ENCODE measurements around the gene PVALEF. TPM values are rescaled to one million over a fixed set of nuclear protein-coding genes. Genes with fewer than 3 reads are reported as not detected.

Gene PVALEF
- total and polyA plus RNA-seq, 2 donors (not counting 3 experiments of a cell fraction or from before 2014, with no cell fraction given) = not detected

GRCh38 chr17:81128774-81129173 lies 36.5 kb upstream of the PVALEF start:
- H3K27me3 ChIP-seq (ENCODE audit: control insufficient read depth in 2 of 2, insufficient read depth in 2 of 2, low read length in 2 of 2) = no peaks in the 10 kb centered on the region
- H3K9ac ChIP-seq (replicated peaks; ENCODE audit: extremely low read depth, insufficient read depth, low read length) = no peak overlapping the region
- dilution Hi-C loops (cut with MboI; ENCODE audit: extremely low pct_ligation_motif_present, low sequenced_read_pairs) (no loop called here), intact Hi-C loops (cut with micrococcal nuclease) (no loop called here)
- H4K20me1 ChIP-seq (replicated peaks; ENCODE audit: control insufficient read depth, extremely low read depth, insufficient read depth, low read length) = no peaks in the 10 kb centered on the region
- H2AFZ ChIP-seq (ENCODE audit: low read depth, low read length) = no peak overlapping the region
- H3K4me1 ChIP-seq (ENCODE audit: control insufficient read depth, extremely low read depth, insufficient read depth, low read length) = no peaks in the 10 kb centered on the region
- no peak for TF ChIP-seq MYC (IDR thresholded peaks at IDR 0.05; ENCODE audit: low read depth, low read length)
- TF ChIP-seq EZH2 (IDR thresholded peaks at IDR 0.05; ENCODE audit: borderline replicate concordance, low read depth, low read length, severe bottlenecking) = no peak
- no peak for TF ChIP-seq POLR2AphosphoS5 (IDR thresholded peaks at IDR 0.05; ENCODE audit: insufficient read depth, low read depth, low read length)
- no peak for TF ChIP-seq GATA2 (IDR thresholded peaks at IDR 0.05; ENCODE audit: insufficient read depth, insufficient read length, low read depth, low read length)
- TF ChIP-seq CTCF (IDR thresholded peaks at IDR 0.05; ENCODE audit: extremely low read depth in 1 of 2, insufficient read depth in 1 of 2, low read depth in 1 of 2, low read length in 2 of 2) = no peak
- no peak for TF ChIP-seq MAX (IDR thresholded peaks at IDR 0.05; ENCODE audit: insufficient read depth, insufficient read length)
- TF ChIP-seq POLR2A (IDR thresholded peaks at IDR 0.05; ENCODE audit: low read depth, low read length) = no peak
- TF ChIP-seq FOS (IDR thresholded peaks at IDR 0.05; ENCODE audit: borderline replicate concordance, insufficient read depth, low read length) = no peak
- no peak for TF ChIP-seq JUN (IDR thresholded peaks at IDR 0.05; ENCODE audit: borderline replicate concordance, insufficient read depth, insufficient read length, low read depth)
- H3K9me1 ChIP-seq (replicated peaks; ENCODE audit: control insufficient read depth, extremely low read depth, insufficient read depth, low read length) = no peaks in the 10 kb centered on the region
- BruUV-seq (replicated peaks) = no TSS peak
- ChIA-PET POLR2A (no interaction called here), CTCF (no interaction called here)
- no peaks in the 10 kb centered on the region for H3K9me3 ChIP-seq (replicated peaks; ENCODE audit: control insufficient read depth, insufficient read depth, low read length)
- H3K79me2 ChIP-seq (ENCODE audit: control insufficient read depth, insufficient read depth, low read length) = no peaks in the 10 kb centered on the region
- FAIRE-seq (no peak), DNase-seq (ENCODE audit: low read depth, low spot score) (no peak)
- H3K36me3 ChIP-seq (ENCODE audit: control insufficient read depth in 2 of 2, extremely low read depth in 1 of 2, insufficient read depth in 2 of 2, low read length in 2 of 2) = no peaks in the 10 kb centered on the region
- no peak overlapping the region for H3K4me2 ChIP-seq (ENCODE audit: insufficient read depth, low read length)
- H3K4me3 ChIP-seq (replicated peaks in 1 of 3; ENCODE audit: insufficient read depth in 1 of 3, low read depth in 1 of 3, low read length in 3 of 3) = no peak overlapping the region
- H3K27ac ChIP-seq (ENCODE audit: insufficient read depth, low read depth, low read length) = no peak overlapping the region
